ENCODE results near the gene NTN3. TPM values are rescaled to one million over a fixed set of nuclear protein-coding genes. Genes with fewer than 3 reads are reported as not detected.

Gene NTN3
- total RNA-seq, 1 experiment from 2014 or later, result 0.87 TPM

DNA sequence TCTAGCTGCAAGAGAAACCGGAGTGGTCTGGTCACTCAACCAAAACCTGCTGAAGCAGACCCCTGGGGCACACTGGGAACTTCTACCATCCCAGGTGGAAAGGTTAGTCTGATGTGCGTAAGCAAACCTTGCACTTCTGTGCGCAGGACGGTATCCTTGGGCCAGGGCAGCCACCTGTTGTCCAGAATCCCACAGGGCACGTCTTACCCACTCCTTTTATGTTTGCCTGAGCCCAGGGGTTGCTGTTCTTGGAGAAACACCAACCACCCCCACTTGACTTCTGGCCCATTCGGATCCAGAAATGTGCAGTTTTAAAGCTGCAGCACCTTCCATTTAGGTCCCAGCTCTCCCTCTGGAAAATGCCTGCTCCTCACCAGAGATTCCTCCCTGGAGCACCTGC is 22.5 kb downstream of the NTN3 start:
- Histone ChIP-seq H3K9me2 (ENCODE audit: insufficient read depth) (no peaks in the 10 kb centered on the region), H3F3A (ENCODE audit: insufficient read depth, low read depth) (no peaks in the 10 kb centered on the region), H3K4me1 (replicated peaks; ENCODE audit: insufficient read depth) (no peaks in the 10 kb centered on the region), H3K27ac (no peak overlapping the region), H3K9me3 (ENCODE audit: insufficient read depth, low read depth) (no peaks in the 10 kb centered on the region), H2AFZ (no peak overlapping the region), H4K20me1 (ENCODE audit: insufficient read depth) (0 out of 2 replicates have a peak, but pooled peaks cover 4% of the 10 kb centered on the region), H3K79me2 (ENCODE audit: low read depth) (no peaks in the 10 kb centered on the region; the same call in 1 of the 2 replicates), H3K36me3 (ENCODE audit: low read depth) (no peaks in the 10 kb centered on the region), H3K4me2 (no peak overlapping the region), H3K4me3 (no peak overlapping the region), H3K27me3 (ENCODE audit: insufficient read depth, low read depth) (no peaks in the 10 kb centered on the region)
- POLR2A ChIA-PET (ENCODE audit: unreplicated experiment), result no interaction called here
- TF ChIP-seq, protein P1, sequence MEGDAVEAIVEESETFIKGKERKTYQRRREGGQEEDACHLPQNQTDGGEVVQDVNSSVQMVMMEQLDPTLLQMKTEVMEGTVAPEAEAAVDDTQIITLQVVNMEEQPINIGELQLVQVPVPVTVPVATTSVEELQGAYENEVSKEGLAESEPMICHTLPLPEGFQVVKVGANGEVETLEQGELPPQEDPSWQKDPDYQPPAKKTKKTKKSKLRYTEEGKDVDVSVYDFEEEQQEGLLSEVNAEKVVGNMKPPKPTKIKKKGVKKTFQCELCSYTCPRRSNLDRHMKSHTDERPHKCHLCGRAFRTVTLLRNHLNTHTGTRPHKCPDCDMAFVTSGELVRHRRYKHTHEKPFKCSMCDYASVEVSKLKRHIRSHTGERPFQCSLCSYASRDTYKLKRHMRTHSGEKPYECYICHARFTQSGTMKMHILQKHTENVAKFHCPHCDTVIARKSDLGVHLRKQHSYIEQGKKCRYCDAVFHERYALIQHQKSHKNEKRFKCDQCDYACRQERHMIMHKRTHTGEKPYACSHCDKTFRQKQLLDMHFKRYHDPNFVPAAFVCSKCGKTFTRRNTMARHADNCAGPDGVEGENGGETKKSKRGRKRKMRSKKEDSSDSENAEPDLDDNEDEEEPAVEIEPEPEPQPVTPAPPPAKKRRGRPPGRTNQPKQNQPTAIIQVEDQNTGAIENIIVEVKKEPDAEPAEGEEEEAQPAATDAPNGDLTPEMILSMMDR (conservative IDR thresholded peaks at IDR 0.05), result no peak
- TF ChIP-seq EZH2 (IDR thresholded peaks at IDR 0.05; ENCODE audit: low read depth), result no peak
- DNase-seq, result no peak
- intact Hi-C loops (cut with micrococcal nuclease; ENCODE audit: unreplicated experiment), result no loop called here
- no TSS peak for BruUV-seq (replicated peaks)
- CTCF ChIA-PET, result no interaction called here

DNA sequence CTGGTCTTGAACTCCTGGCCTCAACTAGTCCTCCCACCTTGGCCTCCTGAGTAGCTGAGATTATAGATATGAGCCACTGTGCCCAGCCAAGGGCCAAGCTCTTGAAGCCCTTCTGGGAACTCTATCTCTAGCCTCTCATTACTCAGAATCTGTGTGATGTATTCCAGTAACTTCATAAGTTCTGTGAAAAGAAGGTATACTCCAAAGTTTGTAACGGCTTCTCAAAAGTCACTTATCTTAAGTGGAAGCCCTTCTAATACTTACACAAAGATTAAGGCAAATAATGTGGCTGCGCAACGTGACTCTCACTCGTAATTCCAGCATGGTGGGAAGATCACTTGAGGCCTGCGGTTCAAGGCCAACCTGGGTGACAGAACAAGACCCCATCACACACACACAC is 23.5 kb downstream of the NTN3 start:
- Histone ChIP-seq H2AFZ (no peak overlapping the region), H3K9me3 (ENCODE audit: insufficient read depth, low read depth) (no peaks in the 10 kb centered on the region), H3K36me3 (ENCODE audit: low read depth) (no peaks in the 10 kb centered on the region), H3F3A (ENCODE audit: insufficient read depth, low read depth) (no peaks in the 10 kb centered on the region), H4K20me1 (ENCODE audit: insufficient read depth) (0 out of 2 replicates have a peak, but pooled peaks cover 4% of the 10 kb centered on the region), H3K79me2 (ENCODE audit: low read depth) (no peaks in the 10 kb centered on the region; the same call in 1 of the 2 replicates), H3K4me2 (no peak overlapping the region), H3K4me3 (no peak overlapping the region), H3K27ac (no peak overlapping the region), H3K27me3 (ENCODE audit: insufficient read depth, low read depth) (no peaks in the 10 kb centered on the region), H3K9me2 (ENCODE audit: insufficient read depth) (no peaks in the 10 kb centered on the region), H3K4me1 (replicated peaks; ENCODE audit: insufficient read depth) (no peaks in the 10 kb centered on the region)
- BruUV-seq (replicated peaks), result no TSS peak
- no peak for DNase-seq
- intact Hi-C loops (cut with micrococcal nuclease; ENCODE audit: unreplicated experiment), result no loop called here
- CTCF ChIA-PET, result interaction anchor here (0.6 kb wide), 1 partner anchor 472 kb away, joined by 5 read pairs; no protein-coding TSS in a partner anchor
- TF ChIP-seq, protein P1 (conservative IDR thresholded peaks at IDR 0.05), result no peak
- TF ChIP-seq EZH2 (IDR thresholded peaks at IDR 0.05; ENCODE audit: low read depth), result no peak
- POLR2A ChIA-PET (ENCODE audit: unreplicated experiment), result no interaction called here

DNA sequence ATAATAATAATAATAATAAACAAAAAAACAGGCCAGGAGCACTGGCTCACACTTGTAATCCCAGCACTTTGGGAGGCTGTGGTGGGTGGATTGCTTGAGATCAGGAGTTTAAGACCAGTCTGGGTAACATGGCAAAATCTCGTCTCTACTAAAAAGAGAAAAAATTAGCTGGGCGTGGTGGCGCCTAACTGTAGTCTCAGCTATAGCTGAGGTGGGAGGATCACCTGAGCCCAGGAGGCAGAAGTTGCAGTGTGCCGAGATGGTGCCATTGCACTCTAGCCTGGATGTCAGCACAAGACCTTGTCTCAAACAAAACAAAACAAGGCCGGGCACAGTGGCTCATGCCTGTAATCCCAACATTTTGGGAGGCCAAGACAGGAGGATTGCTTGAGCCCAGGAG is 23.9 kb downstream of the NTN3 start:
- DNase-seq, result no peak
- CTCF ChIA-PET, result interaction anchor here (0.6 kb wide), 1 partner anchor 472 kb away, joined by 5 read pairs; no protein-coding TSS in a partner anchor
- intact Hi-C loops (cut with micrococcal nuclease; ENCODE audit: unreplicated experiment), result no loop called here
- H3K36me3 ChIP-seq (ENCODE audit: low read depth), result no peaks in the 10 kb centered on the region
- no peaks in the 10 kb centered on the region for H3K4me1 ChIP-seq (replicated peaks; ENCODE audit: insufficient read depth)
- no peak overlapping the region for H3K27ac ChIP-seq
- H3F3A ChIP-seq (ENCODE audit: insufficient read depth, low read depth), result no peaks in the 10 kb centered on the region
- TF ChIP-seq EZH2 (IDR thresholded peaks at IDR 0.05; ENCODE audit: low read depth), result no peak
- TF ChIP-seq, protein P1 (conservative IDR thresholded peaks at IDR 0.05), result no peak
- no peaks in the 10 kb centered on the region for H3K27me3 ChIP-seq (ENCODE audit: insufficient read depth, low read depth)
- POLR2A ChIA-PET (ENCODE audit: unreplicated experiment), result no interaction called here
- H4K20me1 ChIP-seq (ENCODE audit: insufficient read depth), result peaks cover 4% of the 10 kb centered on the region; the same call in 1 of the 2 replicates
- H3K9me2 ChIP-seq (ENCODE audit: insufficient read depth), result no peaks in the 10 kb centered on the region
- H3K9me3 ChIP-seq (ENCODE audit: insufficient read depth, low read depth), result no peaks in the 10 kb centered on the region
- no peak overlapping the region for H3K4me3 ChIP-seq
- no peak overlapping the region for H2AFZ ChIP-seq
- H3K4me2 ChIP-seq, result no peak overlapping the region
- BruUV-seq (replicated peaks), result no TSS peak
- H3K79me2 ChIP-seq (ENCODE audit: low read depth), result no peaks in the 10 kb centered on the region; the same call in 1 of the 2 replicates
